ENCODE data around the gene RTN1. TPM values are rescaled to one million over a fixed set of nuclear protein-coding genes. Genes with fewer than 3 reads are reported as not detected.

RTN1 gene
- total RNA-seq, 2 experiments from 2014 or later: 0.14 TPM; not detected in 1

- H3K9me3 ChIP-seq (ENCODE audit: control insufficient read depth in 1 of 2, insufficient read depth in 1 of 2, low read length in 2 of 2): no peaks in the 10 kb centered on the region
- intact Hi-C loops (cut with DNase I, micrococcal nuclease): no loop called here
- H3K4me1 ChIP-seq (ENCODE audit: insufficient read depth, low read length): no peaks in the 10 kb centered on the region
- no peak for ATAC-seq (ENCODE audit: poor library complexity)
- no peak overlapping the region for H3K4me3 ChIP-seq (ENCODE audit: low read length)
- Mint-ChIP-seq H3K27me3 (peaks cover 59% of the 10 kb centered on the region), H3K9me3 (no peaks in the 10 kb centered on the region), H3K4me1 (ENCODE audit: low read depth) (no peaks in the 10 kb centered on the region), H3K27ac (no peak overlapping the region), H3K36me3 (ENCODE audit: low read depth) (no peaks in the 10 kb centered on the region), H3K4me3 (no peak overlapping the region)
- no peak for TF ChIP-seq CTCF (IDR thresholded peaks at IDR 0.05)
- no peaks in the 10 kb centered on the region for H3K36me3 ChIP-seq (ENCODE audit: insufficient read depth, low read length)
- no peak overlapping the region for H3K27ac ChIP-seq (ENCODE audit: low read depth in 1 of 2, low read length in 2 of 2)
- CTCF ChIA-PET: no interaction called here
- POLR2A ChIA-PET: interaction anchor here (0.6 kb wide), 1 partner anchor 183 kb away, joined by 3 read pairs; no protein-coding TSS in a partner anchor
- no peak for DNase-seq
- peaks cover 8 to 40% of the 10 kb centered on the region in 2 experiments for H3K27me3 ChIP-seq (ENCODE audit: control insufficient read depth in 1 of 2, insufficient read depth in 2 of 2, low read length in 2 of 2)
Observed at GRCh38 chr14:59627011-59627520, 243.5 kb downstream of the RTN1 start.

- H3K9me3 ChIP-seq (ENCODE audit: control insufficient read depth in 1 of 2, insufficient read depth in 1 of 2, low read length in 2 of 2): no peaks in the 10 kb centered on the region
- ChIA-PET POLR2A (no interaction called here), CTCF (no interaction called here)
- H3K4me3 ChIP-seq (ENCODE audit: low read length): no peak overlapping the region
- Mint-ChIP-seq H3K27ac (no peak overlapping the region), H3K4me1 (ENCODE audit: low read depth) (no peaks in the 10 kb centered on the region), H3K9me3 (no peaks in the 10 kb centered on the region), H3K4me3 (no peak overlapping the region), H3K27me3 (peaks cover 30% of the 10 kb centered on the region), H3K36me3 (ENCODE audit: low read depth) (no peaks in the 10 kb centered on the region)
- intact Hi-C loops (cut with DNase I, micrococcal nuclease): no loop called here
- TF ChIP-seq CTCF (IDR thresholded peaks at IDR 0.05): no peak
- ATAC-seq (ENCODE audit: poor library complexity) (no peak), DNase-seq (no peak)
- peaks cover 0 to 7% of the 10 kb centered on the region in 2 experiments for H3K27me3 ChIP-seq (ENCODE audit: control insufficient read depth in 1 of 2, insufficient read depth in 2 of 2, low read length in 2 of 2)
- H3K36me3 ChIP-seq (ENCODE audit: insufficient read depth, low read length): no peaks in the 10 kb centered on the region
- no peaks in the 10 kb centered on the region for H3K4me1 ChIP-seq (ENCODE audit: insufficient read depth, low read length)
- no peak overlapping the region for H3K27ac ChIP-seq (ENCODE audit: low read depth in 1 of 2, low read length in 2 of 2)
Observed at GRCh38 chr14:59622631-59623030, 247.9 kb downstream of the RTN1 start.

GRCh38 chr14:59619061-59619460 is 251.5 kb downstream of the RTN1 start:
- no peak for DNase-seq
- POLR2A ChIA-PET: no interaction called here
- H3K4me3 Mint-ChIP-seq: no peak overlapping the region

More at GRCh38 chr14:59619061-59619460, 251.5 kb downstream of the RTN1 start:
- Mint-ChIP-seq H3K27me3 (peaks cover 16% of the 10 kb centered on the region), H3K36me3 (ENCODE audit: low read depth) (no peaks in the 10 kb centered on the region), H3K27ac (no peak overlapping the region), H3K4me1 (ENCODE audit: low read depth) (no peaks in the 10 kb centered on the region), H3K9me3 (no peaks in the 10 kb centered on the region)
- Histone ChIP-seq H3K4me1 (ENCODE audit: insufficient read depth, low read length) (no peaks in the 10 kb centered on the region), H3K36me3 (ENCODE audit: insufficient read depth, low read length) (no peaks in the 10 kb centered on the region), H3K27me3 (ENCODE audit: control insufficient read depth in 1 of 2, insufficient read depth in 2 of 2, low read length in 2 of 2) (no peaks in the 10 kb centered on the region), H3K27ac (ENCODE audit: low read depth in 1 of 2, low read length in 2 of 2) (no peak overlapping the region), H3K4me3 (ENCODE audit: low read length) (no peak overlapping the region), H3K9me3 (ENCODE audit: control insufficient read depth in 1 of 2, insufficient read depth in 1 of 2, low read length in 2 of 2) (no peaks in the 10 kb centered on the region)
- CTCF ChIA-PET: no interaction called here
- ATAC-seq (ENCODE audit: poor library complexity): no peak
- intact Hi-C loops (cut with DNase I, micrococcal nuclease): no loop called here
- no peak for TF ChIP-seq CTCF (IDR thresholded peaks at IDR 0.05)
